NCI-H2081 treated with DMSO at 0.1 percent for 48 hours (cell line): ENCODE measurements around the gene AKR1C1.
"Not testable (repeated sequence)": the region's sequence is repeated elsewhere in the genome, so short reads cannot be mapped to it uniquely, and the experiment has no call there.

Experiments
- DNase-seq: peaks from one replicate; lab custom pipeline; 2025; lab: John Stamatoyannopoulos, UW

AKR1C1 gene

GRCh38 chr10:4984223-4984622 lies 21.0 kb downstream of the AKR1C1 start:
- no peak for DNase-seq

GRCh38 chr10:4984971-4985594 lies 21.9 kb downstream of the AKR1C1 start:
- DNase-seq: no peak

GRCh38 chr10:4988000-4988641 lies 24.9 kb downstream of the AKR1C1 start:
- not testable (repeated sequence) for DNase-seq

- DNase-seq: no peak
Measured at GRCh38 chr10:4990217-4990616, 27.0 kb downstream of the AKR1C1 start.

- not testable (repeated sequence) for DNase-seq
Measured at GRCh38 chr10:4991463-4991862, 28.2 kb downstream of the AKR1C1 start.

- not testable (repeated sequence) for DNase-seq
Measured at GRCh38 chr10:4992564-4992963, 29.3 kb downstream of the AKR1C1 start.

GRCh38 chr10:4994260-4994659 lies 31.0 kb downstream of the AKR1C1 start:
- DNase-seq: not testable (repeated sequence)

GRCh38 chr10:4998671-4999070 lies 35.5 kb downstream of the AKR1C1 start:
- DNase-seq: no peak

- DNase-seq: no peak
Measured at GRCh38 chr10:5002013-5002727, 39.0 kb downstream of the AKR1C1 start.

GRCh38 chr10:5003127-5004029 lies 40.2 kb downstream of the AKR1C1 start, which contains the start of gene AKR1C2:
TSS of gene AKR1C2 (minus strand) at chr10:5003857. CDS start at chr10:5003835, 22 bp downstream.
- DNase-seq: not testable (repeated sequence)

- DNase-seq: not testable (repeated sequence)
Measured at GRCh38 chr10:5004030-5004385, 40.8 kb downstream of the AKR1C1 start.

- DNase-seq: not testable (repeated sequence)
Measured at GRCh38 chr10:5004501-5004900, 41.3 kb downstream of the AKR1C1 start.

- DNase-seq: not testable (repeated sequence)
Measured at GRCh38 chr10:5008857-5009548, 45.8 kb downstream of the AKR1C1 start.

- not testable (repeated sequence) for DNase-seq
Measured at GRCh38 chr10:5010043-5010442, 46.8 kb downstream of the AKR1C1 start.

GRCh38 chr10:5011392-5011791 lies 48.2 kb downstream of the AKR1C1 start:
- DNase-seq: not testable (repeated sequence)

- DNase-seq: no peak
Measured at GRCh38 chr10:5012595-5012994, 49.4 kb downstream of the AKR1C1 start.

GRCh38 chr10:5013385-5013784 lies 50.2 kb downstream of the AKR1C1 start:
- no peak for DNase-seq

GRCh38 chr10:5014200-5014910 lies 51.1 kb downstream of the AKR1C1 start:
- not testable (repeated sequence) for DNase-seq

- no peak for DNase-seq
Measured at GRCh38 chr10:5014936-5015335, 51.7 kb downstream of the AKR1C1 start.

GRCh38 chr10:5018134-5018533 lies 54.9 kb downstream of the AKR1C1 start:
- no peak for DNase-seq
